Glomerular visceral epithelial cell (primary cell): ENCODE measurements around the gene KYAT1.

Experiments
- DNase-seq: peaks from one replicate; pipeline ENCODE4 v3.0.0-alpha.2; 2016; ENCODE audit errors: extremely low spot score

The KYAT1 gene

DNA sequence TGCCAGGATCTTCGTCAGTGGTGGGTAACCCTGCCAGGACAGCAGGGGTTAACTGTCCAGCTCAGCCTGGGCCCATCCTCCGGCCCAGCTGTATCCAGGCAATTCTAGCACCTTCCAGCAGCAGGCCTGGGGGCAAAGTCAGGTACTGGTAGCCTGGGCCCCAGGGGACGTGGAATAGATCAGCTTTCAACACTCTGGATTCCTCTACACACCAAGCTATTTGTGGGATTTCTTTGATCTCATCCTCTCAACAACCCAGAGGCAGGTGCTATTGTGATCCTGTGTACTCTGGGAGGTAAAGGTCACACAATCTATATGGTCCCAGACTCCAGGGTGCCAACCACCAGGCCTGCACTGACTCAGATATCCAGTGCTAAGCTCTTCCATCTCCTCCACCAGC, 43.4 kb downstream of the KYAT1 start:
- no peak for DNase-seq

DNA sequence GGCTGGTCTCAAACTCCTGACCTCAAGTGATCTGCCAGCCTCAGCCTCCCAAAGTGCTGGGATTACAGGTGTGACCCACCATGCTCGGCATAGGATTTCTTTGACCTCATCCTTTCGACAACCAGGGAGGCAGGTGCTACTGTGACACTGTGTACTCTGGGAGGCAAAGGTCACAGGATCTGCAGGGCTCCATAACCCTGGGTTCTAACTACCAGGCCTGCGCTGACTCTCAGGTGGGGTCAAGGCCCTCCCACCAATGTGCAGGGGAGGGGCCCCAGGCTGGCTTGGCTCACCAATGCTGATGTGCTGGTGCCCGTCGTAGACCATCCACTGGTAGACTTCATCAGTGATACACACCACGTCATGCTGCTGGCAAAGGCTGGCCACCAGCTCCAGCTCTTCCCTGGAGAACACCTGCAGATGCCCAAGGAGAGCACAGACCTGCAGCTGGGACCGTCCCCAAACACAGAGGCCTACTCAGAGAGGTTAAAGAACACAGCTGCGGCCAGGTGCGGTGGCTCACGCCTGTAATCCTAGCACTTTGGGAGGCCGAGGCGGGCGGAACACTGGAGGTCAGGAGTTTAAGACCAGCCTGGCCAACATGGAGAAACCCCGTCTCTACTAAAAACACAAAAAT, 45.1 kb downstream of the KYAT1 start:
- DNase-seq = no peak

DNA sequence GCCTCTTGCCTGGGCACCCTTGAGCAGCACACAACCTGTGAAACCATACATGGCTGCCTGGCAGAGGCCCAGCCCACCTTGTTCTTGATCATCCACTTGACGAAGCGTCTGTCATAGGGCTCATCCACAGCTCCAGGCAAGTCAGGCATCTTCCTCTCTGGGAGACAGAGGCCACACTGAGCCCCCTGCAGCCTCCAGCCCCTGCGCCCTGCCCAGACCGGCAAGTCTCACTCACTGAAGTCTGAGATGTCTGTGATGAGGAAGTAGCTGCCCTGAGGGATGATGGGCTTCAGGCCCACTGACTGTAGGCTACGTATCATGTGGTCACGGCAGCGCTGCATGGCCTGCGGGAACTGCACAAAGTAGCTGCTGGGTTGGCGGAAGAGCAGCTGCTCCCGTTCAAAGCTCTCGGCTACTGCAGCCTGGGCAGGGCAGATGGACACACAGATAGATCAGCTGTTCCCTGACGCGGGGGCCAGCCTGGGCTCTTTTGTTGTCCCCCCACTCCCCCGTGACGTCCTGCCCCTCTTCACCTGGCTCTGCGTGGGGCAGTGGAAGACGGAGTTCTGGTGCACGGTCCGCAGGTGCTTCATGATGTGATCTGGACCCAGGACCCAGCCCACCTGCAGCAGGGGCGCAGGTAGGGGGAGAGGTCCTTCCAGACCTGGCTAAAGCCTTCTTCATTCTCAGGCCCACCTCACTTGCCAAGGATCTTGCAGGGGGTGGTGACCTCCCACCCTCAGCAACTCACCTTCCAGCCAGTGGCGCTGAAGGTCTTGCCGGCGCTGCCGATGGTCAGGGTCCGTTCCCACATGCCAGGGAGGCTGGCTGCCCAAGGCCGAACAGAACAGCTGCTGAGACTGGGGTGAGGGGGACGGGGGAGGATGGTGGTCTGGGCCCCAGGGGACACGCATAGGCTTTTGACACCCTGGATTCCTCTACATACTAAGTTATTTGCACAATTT, 46.2 kb downstream of the KYAT1 start:
- DNase-seq = no peak

DNA sequence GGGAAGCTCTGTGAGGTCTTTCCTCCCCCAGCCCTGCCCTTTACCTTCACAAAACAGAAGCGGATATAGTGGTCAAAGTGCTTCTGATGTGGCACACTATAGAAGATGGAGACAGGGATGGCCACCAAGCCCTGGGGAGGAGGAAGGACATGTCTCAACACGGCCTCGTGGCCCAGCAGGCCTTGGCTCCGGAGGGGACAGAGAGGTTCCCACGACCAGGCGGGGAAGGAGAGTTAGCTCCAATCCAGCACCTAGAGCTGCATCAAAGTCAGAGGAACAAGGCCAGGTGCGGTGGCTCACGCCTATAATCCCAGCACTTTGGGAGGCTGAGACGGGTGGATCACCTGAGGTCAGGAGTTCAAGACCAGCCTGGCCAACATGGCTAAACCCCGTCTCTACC, 48.1 kb downstream of the KYAT1 start:
- no peak for DNase-seq

DNA sequence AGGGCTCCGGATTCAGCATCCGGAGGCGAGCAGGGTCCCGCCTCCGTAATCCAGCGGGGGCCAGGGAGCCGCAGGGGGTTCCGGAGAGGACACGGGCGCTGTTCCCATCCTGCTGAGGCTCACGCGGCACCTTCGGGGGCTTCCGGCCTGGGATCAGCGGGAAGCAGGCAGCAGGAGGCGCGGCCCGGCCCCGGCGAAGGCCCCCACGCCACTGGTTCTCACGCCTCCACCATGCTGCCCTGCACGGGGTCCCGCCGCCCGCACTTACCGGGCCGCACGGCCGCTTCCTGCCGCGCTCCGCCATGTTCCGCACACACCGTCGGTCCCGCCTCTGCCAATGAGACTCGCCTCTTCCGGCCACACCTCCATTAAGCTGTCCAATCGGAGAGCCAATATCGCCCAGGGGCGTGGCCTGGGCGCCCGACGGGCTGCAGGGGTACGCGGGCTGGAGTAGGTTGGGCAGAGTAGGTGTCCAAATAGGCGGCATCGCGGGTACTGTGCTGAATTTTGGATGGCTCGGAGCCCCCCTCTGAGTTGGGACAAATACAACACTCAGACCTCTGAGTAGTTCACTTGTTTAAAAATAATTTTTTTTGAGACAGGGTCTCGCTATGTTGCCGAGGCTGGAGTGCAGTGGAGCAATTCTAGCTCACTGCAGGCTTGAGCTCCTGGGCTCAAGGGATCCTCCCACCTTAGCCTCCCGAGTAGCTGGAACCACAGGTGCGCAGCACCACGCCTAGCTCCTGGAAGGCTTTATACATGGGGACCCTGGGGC, 52.1 kb downstream of the KYAT1 start, which contains the start of gene SPOUT1:
TSS of gene SPOUT1 (minus strand) at position 318 of the 775 bp plus-strand sequence. CDS start at position 304, 14 bp downstream.
- peak; percentile 92 for DNase-seq

DNA sequence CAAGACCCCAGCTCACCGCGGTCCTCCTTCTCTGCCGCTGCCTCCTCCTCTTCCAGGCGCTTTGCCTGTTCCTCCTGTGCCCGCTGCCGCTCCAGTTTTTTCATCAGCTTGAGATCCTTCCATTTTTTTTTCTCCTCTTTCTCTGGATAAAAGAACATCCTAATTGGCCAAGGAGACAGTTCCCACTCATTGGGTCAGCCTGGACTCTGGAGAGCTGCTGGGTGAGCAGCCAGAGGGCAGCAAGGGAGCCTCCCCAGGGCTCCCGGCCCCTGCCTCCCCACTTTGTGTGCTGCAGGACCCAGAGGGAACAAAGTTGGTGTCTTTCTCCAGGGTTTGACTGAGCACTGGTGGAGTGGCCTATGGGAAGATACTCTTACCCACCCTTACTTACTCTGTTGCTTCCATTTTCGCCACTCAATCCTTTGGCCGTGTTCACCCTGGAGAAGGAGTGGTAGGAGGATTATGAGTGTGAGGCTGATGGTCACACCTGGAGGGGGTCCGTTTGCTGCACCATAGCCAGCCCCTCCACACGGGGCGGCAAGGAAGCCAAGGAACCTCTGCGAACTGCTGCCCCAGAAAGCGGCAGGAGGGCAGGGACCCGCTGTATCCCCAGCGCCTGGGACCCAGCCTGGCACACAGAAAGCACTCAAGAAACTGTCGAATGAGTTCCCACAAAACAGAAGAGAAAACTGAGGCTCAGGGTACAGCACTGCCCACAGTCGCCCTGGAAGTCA, 52.9 kb downstream of the KYAT1 start:
- DNase-seq = no peak

DNA sequence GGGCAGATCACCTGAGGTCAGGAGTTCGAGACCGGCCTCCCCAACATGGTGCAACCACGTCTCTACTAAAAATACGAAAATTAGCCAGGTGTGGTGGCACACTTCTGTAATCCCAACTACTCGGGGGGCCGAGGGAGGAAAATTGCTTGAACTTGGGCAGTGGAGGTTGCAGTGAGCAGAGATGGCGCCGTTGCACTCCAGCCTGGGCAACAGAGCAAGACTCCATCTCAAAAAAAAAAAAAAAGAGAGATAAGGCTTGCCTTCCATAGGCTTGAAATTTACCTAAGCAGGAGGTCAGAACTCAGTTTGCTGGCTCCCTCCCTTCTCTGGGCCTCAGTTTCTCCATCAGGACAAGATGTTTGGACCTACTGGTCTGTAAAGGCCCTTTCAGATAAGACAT, 53.5 kb downstream of the KYAT1 start:
- no peak for DNase-seq

DNA sequence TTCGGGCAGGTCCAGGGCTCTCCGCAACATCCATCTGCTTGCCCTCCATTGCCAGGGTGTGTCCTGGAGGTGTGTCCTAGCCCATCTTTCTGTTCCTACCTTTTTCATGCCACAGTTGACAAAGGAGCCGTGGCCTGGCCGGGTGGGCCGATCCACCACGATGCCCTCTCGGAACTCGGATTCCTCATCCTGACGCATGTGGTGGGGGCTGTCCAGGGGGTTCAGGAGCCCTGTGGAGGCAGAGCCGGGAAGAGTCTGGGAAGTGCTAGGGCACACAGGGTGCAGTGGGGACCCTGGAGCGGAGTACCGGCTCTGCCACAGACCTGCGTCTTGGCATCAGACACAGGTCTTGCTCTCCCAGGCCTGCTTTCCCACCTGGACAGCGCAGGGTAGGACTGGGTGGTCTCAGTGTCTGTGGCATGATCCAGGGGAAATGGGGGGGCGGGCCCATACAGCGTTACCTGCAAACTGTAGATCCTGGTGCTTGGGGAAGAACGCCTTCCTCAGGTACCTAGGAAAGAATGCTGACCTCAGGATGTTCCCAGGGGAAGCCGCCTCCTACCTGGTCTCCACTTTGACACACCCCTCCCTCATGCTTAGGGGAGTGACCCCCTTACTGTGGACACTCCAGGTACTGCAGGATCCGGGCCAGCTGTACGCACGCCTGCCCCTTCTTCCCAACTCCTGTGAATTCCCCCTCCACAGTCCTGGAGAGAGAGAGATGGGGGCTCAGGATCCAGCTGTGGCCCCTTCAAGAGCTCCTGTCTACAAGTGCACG, 55.6 kb downstream of the KYAT1 start:
- DNase-seq = no peak

DNA sequence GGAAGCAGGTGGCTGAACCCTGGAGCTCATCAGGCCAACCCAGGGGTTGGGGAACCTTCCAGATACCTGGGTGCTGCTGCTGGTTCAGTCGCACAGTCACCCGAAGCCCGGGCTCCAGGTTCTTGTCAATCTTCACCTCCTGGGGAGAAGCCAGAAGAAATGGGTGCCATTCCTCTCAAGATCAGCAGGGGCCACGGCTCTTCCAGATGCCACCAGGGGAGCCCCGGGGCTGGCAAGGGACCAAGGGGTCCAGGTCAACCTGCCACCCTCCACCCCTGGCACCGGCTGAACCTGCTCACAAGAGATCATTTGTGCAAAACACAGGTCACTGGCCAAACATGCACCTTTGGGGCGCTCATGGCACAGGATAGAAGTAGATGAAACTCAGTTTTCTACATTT, 56.8 kb downstream of the KYAT1 start:
- no peak for DNase-seq

DNA sequence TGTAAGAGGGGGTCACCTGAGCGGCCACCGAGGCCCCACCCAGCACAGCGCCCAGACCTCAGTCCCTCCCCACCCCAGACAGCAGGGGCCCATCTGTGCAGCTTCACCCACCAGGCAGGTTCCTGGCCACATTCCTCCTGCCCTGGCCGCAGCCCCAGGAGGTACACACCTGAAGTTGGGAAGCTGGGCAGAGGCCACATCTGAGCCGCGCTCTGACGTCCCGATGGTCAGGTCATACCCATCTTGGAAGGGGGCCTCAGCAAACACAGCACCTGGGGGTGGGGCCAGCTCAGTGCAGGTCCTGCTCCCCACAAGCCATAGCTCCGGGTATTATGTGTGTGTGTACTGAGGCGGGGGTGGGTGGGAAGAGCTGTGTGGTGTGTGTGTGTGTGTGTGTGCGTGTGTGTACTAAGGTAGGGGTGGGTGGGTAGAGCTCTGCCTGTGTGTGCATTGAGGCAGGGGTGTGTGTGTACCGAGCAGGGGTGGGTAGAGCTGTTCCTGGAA, 57.8 kb downstream of the KYAT1 start:
- no peak for DNase-seq

DNA sequence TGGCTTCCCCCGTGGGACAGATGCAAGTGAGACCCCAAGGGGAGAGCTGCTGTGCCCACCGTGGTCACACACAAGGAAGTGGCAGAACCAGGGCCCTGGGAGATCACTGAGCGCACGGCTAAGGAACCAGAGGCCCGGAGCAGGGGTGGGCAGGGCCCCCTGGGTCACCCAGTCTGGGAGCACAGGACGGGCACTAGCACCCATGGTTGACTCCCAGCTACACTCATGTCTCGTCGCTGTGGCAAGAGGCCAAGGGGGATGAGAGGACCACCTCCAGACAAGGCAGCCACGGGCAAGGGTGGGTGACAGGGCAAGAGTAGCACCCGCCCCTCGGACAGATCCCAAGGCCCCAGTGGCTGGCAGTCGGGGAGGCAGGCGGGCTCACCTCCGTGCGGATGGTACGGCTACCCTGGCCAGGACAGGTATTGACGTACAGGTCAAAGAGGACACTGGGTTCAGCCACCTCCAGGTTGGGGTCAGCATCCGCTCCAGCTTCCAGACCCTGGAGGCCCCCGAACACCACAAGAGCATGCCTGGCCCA, 58.3 kb downstream of the KYAT1 start:
- no peak for DNase-seq

DNA sequence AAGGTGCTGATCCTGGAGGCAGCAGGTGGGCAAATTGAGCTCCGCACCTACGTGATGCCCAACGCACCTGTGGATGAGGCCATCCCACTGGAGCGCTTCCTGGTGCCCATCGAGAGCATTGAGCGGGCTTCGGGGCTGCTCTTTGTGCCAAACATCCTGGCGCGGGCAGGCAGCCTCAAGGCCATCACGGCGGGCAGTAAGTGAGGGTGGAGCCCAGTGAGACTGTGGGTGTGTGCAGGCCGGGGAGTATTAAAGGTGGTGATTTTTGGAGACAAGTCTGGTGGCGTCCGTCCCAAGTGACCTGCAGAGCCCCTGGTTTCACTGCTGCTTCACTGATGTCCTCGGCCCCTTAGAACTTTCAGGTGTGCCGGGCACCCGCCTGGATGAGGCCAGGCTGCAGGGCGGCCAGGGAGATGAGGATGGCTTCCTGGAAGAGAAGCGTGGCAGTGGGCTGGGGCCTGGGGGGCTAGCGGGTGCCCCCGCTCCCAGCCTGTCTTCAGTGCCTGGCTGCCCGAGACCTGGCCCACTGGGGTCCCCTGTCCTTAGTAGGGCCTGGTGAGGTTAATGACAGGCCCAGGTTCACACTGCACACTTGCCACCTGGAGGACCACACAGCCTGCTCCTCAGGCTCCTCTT, 59.2 kb downstream of the KYAT1 start:
- DNase-seq = no peak

DNA sequence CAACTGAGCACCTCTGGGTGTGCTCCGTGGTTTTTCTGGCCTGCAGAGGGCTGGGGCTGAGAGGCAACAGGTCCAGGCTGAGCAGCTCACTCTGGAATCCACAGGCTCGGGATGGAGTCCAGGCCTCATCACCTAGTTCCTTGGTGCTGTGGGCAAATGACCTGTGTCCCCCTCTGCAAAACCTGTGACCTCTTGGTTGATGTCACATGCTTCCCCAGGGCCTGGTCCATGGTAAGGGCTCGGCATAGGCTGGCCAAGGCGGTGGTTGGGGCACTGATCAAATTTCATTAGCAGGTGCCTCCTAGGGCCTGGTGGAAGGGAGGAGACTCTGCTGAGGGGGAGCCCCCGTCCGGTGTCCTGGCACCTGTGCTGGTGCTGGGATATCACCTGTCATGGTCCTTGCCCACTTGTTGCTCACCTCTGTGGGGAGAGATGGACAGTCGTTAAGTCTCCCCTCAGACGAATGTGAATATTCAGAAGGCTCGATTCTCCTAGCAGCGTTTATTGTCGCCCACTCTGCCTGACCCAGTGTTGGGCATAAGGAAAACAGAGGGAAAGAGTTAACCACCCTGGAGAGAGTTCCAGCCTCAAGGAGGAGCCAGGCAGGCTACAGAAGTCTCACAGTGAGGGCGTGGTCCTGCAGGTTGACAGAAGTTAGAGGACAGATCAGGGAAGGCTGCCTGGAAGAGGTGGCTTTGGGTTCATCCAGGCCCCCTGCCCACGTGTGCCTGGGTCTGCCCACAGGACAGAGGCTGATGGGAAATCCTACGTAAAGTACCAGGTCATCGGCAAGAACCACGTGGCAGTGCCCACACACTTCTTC, 60.0 kb downstream of the KYAT1 start:
- DNase-seq = no peak

DNA sequence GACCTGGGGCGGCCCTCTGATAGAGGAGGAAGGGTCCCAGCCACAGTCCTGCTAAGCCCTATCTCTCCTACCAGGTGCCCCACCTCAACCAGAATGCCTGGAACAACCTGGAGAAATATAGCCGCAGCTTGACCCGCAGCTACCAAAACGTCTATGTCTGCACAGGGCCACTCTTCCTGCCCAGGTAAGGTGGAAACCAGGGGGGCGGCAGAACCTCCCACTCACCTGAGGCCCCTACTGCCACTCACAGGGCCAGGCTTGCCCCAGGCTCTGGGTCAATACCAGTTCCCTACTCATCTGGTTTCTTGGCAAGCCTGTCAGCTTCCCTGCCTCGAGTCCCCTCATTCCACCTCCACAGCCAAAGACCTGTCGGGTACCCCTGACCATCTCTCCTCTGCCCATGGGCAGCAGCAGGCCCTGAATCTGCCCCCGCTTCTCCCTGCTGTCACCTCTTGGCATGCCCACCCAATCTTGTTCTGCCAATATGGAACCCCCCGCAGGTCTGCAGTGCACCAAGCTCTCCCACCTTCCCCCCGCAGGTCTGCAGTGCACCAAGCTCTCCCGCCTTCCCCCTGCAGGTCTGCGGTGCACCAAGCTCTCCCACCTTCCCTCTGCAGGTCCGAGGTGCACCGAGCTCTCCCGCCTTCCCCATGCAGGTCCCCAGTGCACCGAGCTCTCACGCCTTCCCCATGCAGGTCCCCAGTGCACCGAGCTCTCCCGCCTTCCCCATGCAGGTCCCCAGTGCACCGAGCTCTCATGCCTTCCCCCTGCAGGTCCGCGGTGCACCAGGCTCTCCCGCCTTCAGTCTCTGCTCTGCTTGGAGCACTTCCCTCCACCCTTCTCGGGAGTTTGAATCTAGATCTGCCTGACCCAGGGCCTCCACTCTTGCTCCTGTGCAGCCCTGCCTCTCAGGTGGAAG, 60.8 kb downstream of the KYAT1 start:
- DNase-seq = no peak

DNA sequence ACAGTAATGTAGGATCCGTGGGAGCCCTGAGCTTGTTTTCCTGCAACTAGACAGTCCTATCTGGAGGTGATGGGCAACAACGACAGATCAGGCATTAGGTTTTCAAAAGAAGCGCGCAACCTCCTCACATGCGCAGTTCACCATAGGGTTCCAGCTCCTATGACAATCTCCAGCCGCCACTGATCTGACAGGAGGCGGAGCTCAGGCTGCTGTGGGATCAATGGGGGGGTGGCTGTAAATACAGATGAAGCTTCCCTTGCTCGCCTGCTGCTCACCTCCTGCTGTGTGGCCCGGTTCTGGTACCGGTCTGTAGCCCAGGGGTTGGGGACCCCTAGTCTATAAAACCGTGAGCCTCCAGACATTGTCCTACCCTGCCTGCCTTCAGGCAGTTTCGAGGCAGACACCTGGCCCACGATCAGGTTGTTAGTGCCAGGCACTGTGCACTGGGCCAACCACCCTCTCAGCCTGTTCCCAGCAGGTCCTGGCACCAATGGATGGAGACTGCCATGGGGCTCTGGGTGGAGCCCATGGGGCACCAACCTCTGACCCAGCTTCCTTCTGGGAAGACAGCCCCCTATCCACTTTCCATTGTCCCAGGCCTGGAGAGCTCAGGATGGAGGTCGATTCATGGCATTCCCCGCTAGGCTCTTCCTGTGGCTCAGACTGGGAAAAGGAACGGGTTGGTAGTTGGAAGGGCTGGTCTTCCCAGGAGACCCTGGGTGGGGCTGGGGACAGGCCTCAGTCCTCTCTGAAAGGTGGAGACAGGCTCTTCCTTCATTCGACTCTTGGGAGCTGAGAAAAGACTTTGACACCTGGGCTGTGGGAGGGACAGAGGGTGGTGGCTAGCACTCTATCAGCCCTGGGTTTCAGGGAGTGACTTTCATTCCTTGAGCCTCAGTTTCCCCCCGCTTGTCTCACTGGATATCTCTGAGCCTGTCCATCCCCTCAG, 61.8 kb downstream of the KYAT1 start:
- no peak for DNase-seq

DNA sequence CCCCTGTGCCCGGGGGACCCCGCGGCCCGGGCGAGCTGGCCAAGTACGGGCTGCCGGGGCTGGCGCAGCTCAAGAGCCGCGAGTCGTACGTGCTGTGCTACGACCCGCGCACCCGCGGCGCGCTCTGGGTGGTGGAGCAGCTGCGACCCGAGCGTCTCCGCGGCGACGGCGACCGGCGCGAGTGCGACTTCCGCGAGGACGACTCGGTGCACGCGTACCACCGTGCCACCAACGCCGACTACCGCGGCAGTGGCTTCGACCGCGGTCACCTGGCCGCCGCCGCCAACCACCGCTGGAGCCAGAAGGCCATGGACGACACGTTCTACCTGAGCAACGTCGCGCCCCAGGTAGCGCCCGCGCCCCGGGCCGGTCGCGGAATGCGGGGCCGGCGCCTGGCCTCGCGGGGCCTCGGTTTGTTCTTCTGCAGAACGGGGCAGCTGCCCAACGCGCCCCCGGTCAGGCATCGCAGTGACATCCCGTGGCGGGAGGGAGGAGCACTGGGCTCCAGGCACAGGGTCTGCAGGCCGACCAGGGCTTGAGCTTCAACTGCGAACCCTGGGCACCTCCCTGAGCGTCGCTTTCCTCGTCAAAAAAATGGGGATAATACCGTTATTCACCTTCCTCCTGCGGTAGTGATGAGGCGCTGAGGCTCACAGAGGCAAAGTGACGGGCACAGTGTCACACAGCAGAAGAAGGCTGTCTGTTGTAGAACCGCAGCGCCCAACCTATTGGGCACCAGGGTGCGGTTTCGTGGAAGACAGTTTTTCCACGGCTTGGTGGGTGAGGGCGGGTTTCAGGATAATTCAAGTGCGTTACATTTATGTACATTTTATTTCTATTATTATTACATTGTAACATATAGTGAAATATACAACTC, 62.7 kb downstream of the KYAT1 start:
- DNase-seq = peak; percentile 15
